Endothelial cell of umbilical vein (primary cell): ENCODE results near the gene PRR18. TPM values are rescaled to one million over a fixed set of nuclear protein-coding genes. Genes with fewer than 3 reads are reported as not detected.

Experiments
- BruUV-seq: library from RNA; stranded (reverse); fragments of 400-500 nt; replicated peaks from 2 replicates; lab custom pipeline; 2021; lab: Mats Ljungman, UMichigan
- CTCF ChIA-PET: fragments of 300-600, 350-600 bp; sonication (Branson Sonifier 250); formaldehyde crosslinking; loops from one replicate; lab custom pipeline; 2021; ENCODE audit warnings: antibody characterized with exemption, inconsistent platforms; lab: Charles Lee
- POLR2A ChIA-PET: fragments of 300-600, 350-600 bp; sonication (Branson Sonifier 250); formaldehyde crosslinking; loops from one replicate; lab custom pipeline; 2021; ENCODE audit warnings: antibody characterized with exemption, inconsistent platforms; lab: Charles Lee
- DNase-seq: peaks from one replicate; pipeline ENCODE4 v3.0.0-alpha.2; 2011; ENCODE audit warnings: low read depth, low spot score
- FAIRE-seq: peaks from 2 replicates; lab custom pipeline; 2011; peaks lifted over from hg19 to GRCh38; lab: Jason Lieb, UNC
- H2AFZ ChIP-seq: 2 replicates; pipeline ENCODE4 v1.6.0; 2012; ENCODE audit warnings: low read depth, low read length, control low read depth, inconsistent platforms
- H3K27ac ChIP-seq: 2 replicates; pipeline ENCODE4 v1.5.1; 2011; ENCODE audit warnings: low read depth, mild to moderate bottlenecking, control low read depth, low read length, moderate library complexity; ENCODE audit not compliant: insufficient read depth
- H3K27me3 ChIP-seq, 2 experiments: 2 replicates each; pipeline versions ENCODE4 v1.6.0 to v1.6.1; 2011; ENCODE audit warnings: low read length in 2 of 2, mixed read lengths in 1 of 2; ENCODE audit not compliant: control insufficient read depth in 2 of 2, insufficient read depth in 2 of 2
- H3K36me3 ChIP-seq, 2 experiments: 2 replicates in 1 of 2; 3 replicates in 1 of 2; pipeline ENCODE4 v1.5.1; 2011; ENCODE audit warnings: low read length in 2 of 2, mild to moderate bottlenecking in 1 of 2, moderate library complexity in 1 of 2; ENCODE audit not compliant: control insufficient read depth in 2 of 2, insufficient read depth in 2 of 2; ENCODE audit errors: extremely low read depth in 1 of 2
- H3K4me1 ChIP-seq: 3 replicates; pipeline ENCODE4 v1.5.1; 2011; ENCODE audit warnings: mild to moderate bottlenecking, low read length; ENCODE audit not compliant: control insufficient read depth, insufficient read depth; ENCODE audit errors: extremely low read depth
- H3K4me2 ChIP-seq: 2 replicates; pipeline ENCODE4 v1.6.1; 2011; ENCODE audit warnings: low read length, control low read depth, mixed read lengths; ENCODE audit not compliant: insufficient read depth
- H3K4me3 ChIP-seq, 3 experiments: fragments of 200-600 bp in 1 of 3; sonication (generic), shearing (Covaris generic) in 1 of 3; replicated peaks in 1 of 3; 2 replicates each; pipeline ENCODE4 v1.5.1; 2011 to 2016; ENCODE audit warnings: control low read depth in 3 of 3, low read length in 3 of 3, mild to moderate bottlenecking in 2 of 3, inconsistent platforms in 1 of 3, low read depth in 1 of 3, moderate library complexity in 1 of 3; ENCODE audit not compliant: insufficient read depth in 1 of 3
- H3K79me2 ChIP-seq: 2 replicates; pipeline ENCODE4 v1.6.0; 2012; ENCODE audit warnings: low read length, inconsistent platforms; ENCODE audit not compliant: control insufficient read depth, insufficient read depth
- H3K9ac ChIP-seq: replicated peaks from 2 replicates; pipeline ENCODE3; 2011; ENCODE audit warnings: low read length, control low read depth; ENCODE audit not compliant: insufficient read depth; ENCODE audit errors: extremely low read depth
- H3K9me1 ChIP-seq: replicated peaks from 3 replicates; pipeline ENCODE4 v1.6.0; 2011; ENCODE audit warnings: mild to moderate bottlenecking, low read length; ENCODE audit not compliant: control insufficient read depth, insufficient read depth; ENCODE audit errors: extremely low read depth
- H3K9me3 ChIP-seq: replicated peaks from 2 replicates; pipeline ENCODE4 v1.5.1; 2012; ENCODE audit warnings: low read length, inconsistent platforms; ENCODE audit not compliant: control insufficient read depth, insufficient read depth
- H4K20me1 ChIP-seq: replicated peaks from 2 replicates; pipeline ENCODE3; 2011; ENCODE audit warnings: mild to moderate bottlenecking, low read length; ENCODE audit not compliant: control insufficient read depth, insufficient read depth; ENCODE audit errors: extremely low read depth
- EZH2 ChIP-seq: IDR thresholded peaks from 2 replicates; pipeline ENCODE4 v1.6.1; 2012; ENCODE audit warnings: borderline replicate concordance, low read depth, mild to moderate bottlenecking, moderate library complexity, low read length, inconsistent platforms; ENCODE audit not compliant: severe bottlenecking
- FOS ChIP-seq: IDR thresholded peaks from 2 replicates; pipeline ENCODE4 v1.6.1; 2011; ENCODE audit warnings: mild to moderate bottlenecking, low read length, moderate library complexity, borderline replicate concordance; ENCODE audit not compliant: insufficient read depth
- GATA2 ChIP-seq: IDR thresholded peaks from 2 replicates; pipeline ENCODE4 v1.7.0; 2011; ENCODE audit warnings: low read depth, mild to moderate bottlenecking, moderate library complexity, mixed read lengths, low read length; ENCODE audit not compliant: insufficient read length, insufficient read depth
- JUN ChIP-seq: IDR thresholded peaks from 2 replicates; pipeline ENCODE4 v1.6.1; 2011; ENCODE audit warnings: borderline replicate concordance, low read depth; ENCODE audit not compliant: insufficient read length, insufficient read depth
- MYC ChIP-seq: IDR thresholded peaks from one replicate; pipeline ENCODE4 v1.6.1; 2011; ENCODE audit warnings: mild to moderate bottlenecking, low read depth, low read length
- POLR2A ChIP-seq: IDR thresholded peaks from 2 replicates; pipeline ENCODE4 v1.6.1; 2012; ENCODE audit warnings: low read depth, mild to moderate bottlenecking, control low read depth, low read length
- POLR2AphosphoS5 ChIP-seq: IDR thresholded peaks from 2 replicates; pipeline ENCODE4 v1.6.1; 2012; ENCODE audit warnings: low read depth, mild to moderate bottlenecking, control low read depth, low read length, moderate library complexity; ENCODE audit not compliant: insufficient read depth
- dilution Hi-C: fragments of 300-500 bp; cut with MboI; formaldehyde crosslinking; loops from one replicate; pipeline ENCODE4 v1.15.0; 2019; ENCODE audit warnings: low sequenced_read_pairs; ENCODE audit not compliant: extremely low pct_ligation_motif_present
- intact Hi-C: fragments of 100-400 bp; cut with micrococcal nuclease; formaldehyde crosslinking; loops from one replicate; pipeline ENCODE4 v1.10.0; 2022
- polyA plus RNA-seq, 4 experiments: library from polyadenylated mRNA; depleted of rRNA in 3 of 4; stranded (reverse) in 3 of 4; unstranded in 1 of 4; fragments of >200 nt; gene quantifications; 2 replicates each; pipeline versions ENCODE4 v1.2.1 to v1.2.3, GENCODE V29; 2011 to 2012; ENCODE audit warnings: missing spikeins in 1 of 4
- total RNA-seq: library from RNA; stranded (reverse); gene quantifications from 2 replicates; pipeline ENCODE4 v1.2.3, GENCODE V29; 2021
- TF ChIP-seq, protein P1 (sequence below), 2 donors: IDR thresholded peaks; 1 replicate in 1 of 2; 2 replicates in 1 of 2; pipeline ENCODE4 v1.5.1; 2011; ENCODE audit warnings: low read length in 2 of 2, mild to moderate bottlenecking in 2 of 2, moderate library complexity in 2 of 2, control low read depth in 1 of 2, inconsistent platforms in 1 of 2, low read depth in 1 of 2; ENCODE audit not compliant: insufficient read depth in 1 of 2; ENCODE audit errors: extremely low read depth in 1 of 2
- TF ChIP-seq, protein P2 (sequence below): IDR thresholded peaks from 2 replicates; pipeline ENCODE4 v1.6.1; 2011; ENCODE audit not compliant: insufficient read depth, insufficient read length

PRR18 gene
- total and polyA plus RNA-seq, 2 donors (not counting 3 experiments of a cell fraction or from before 2014, with no cell fraction given), result not detected

DNA sequence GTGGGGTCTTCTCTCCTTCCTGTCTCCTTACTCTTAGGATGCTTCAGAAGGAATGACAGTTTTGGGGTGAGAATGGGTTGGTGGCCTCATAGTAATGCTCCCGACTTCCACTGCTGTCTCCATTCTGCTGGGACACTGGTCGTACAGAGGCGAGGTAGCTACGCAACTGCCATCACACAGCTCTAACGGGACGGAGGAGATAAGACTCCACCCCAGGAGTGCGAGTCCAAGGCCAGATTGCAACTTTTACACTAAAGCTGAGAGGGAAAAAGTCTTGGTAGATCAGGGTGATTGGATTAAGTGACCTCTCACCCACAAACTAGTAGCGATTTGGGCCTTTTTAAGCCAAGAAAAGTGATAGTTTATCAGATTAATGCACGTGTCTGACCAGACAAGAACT lies 1.8 kb upstream of the PRR18 start:
- no peak for DNase-seq
- Histone ChIP-seq H4K20me1 (no peaks in the 10 kb centered on the region), H3K4me1 (peaks cover 3% of the 10 kb centered on the region), H3K4me2 (no peak overlapping the region), H3K27me3 (peaks cover 40 to 57% of the 10 kb centered on the region in 2 experiments), H3K9ac (no peak overlapping the region), H3K36me3 (no peaks in the 10 kb centered on the region), H3K9me3 (no peaks in the 10 kb centered on the region), H3K27ac (no peak overlapping the region), H3K4me3 (no peak overlapping the region), H2AFZ (no peak overlapping the region), H3K9me1 (no peaks in the 10 kb centered on the region), H3K79me2 (no peaks in the 10 kb centered on the region)
- CTCF ChIA-PET, result interaction anchor here (0.9 to 10.3 kb wide), 4 partner anchors 16 to 90 kb away, joined by 3 to 158 read pairs (median 6); no protein-coding TSS in a partner anchor
- POLR2A ChIA-PET, result no interaction called here
- TF ChIP-seq FOS, result no peak
- no peak for TF ChIP-seq POLR2A
- TF ChIP-seq GATA2, result no peak
- no peak for TF ChIP-seq MYC
- TF ChIP-seq POLR2AphosphoS5, result no peak
- no peak for TF ChIP-seq JUN
- TF ChIP-seq EZH2, result no peak
- TF ChIP-seq, protein P1, sequence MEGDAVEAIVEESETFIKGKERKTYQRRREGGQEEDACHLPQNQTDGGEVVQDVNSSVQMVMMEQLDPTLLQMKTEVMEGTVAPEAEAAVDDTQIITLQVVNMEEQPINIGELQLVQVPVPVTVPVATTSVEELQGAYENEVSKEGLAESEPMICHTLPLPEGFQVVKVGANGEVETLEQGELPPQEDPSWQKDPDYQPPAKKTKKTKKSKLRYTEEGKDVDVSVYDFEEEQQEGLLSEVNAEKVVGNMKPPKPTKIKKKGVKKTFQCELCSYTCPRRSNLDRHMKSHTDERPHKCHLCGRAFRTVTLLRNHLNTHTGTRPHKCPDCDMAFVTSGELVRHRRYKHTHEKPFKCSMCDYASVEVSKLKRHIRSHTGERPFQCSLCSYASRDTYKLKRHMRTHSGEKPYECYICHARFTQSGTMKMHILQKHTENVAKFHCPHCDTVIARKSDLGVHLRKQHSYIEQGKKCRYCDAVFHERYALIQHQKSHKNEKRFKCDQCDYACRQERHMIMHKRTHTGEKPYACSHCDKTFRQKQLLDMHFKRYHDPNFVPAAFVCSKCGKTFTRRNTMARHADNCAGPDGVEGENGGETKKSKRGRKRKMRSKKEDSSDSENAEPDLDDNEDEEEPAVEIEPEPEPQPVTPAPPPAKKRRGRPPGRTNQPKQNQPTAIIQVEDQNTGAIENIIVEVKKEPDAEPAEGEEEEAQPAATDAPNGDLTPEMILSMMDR (IDR thresholded peaks at IDR 0.05; ENCODE audit: extremely low read depth in 1 of 2, insufficient read depth in 1 of 2, low read depth in 1 of 2, low read length in 2 of 2), result no peak
- TF ChIP-seq, protein P2, sequence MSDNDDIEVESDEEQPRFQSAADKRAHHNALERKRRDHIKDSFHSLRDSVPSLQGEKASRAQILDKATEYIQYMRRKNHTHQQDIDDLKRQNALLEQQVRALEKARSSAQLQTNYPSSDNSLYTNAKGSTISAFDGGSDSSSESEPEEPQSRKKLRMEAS, result no peak
- FAIRE-seq, result no peak
- BruUV-seq, result no TSS peak
- dilution Hi-C loops (no loop called here), intact Hi-C loops (no loop called here)
